HepG2 (cell line): ENCODE measurements around the gene BPIFA1. TPM values are rescaled to one million over a fixed set of nuclear protein-coding genes. Genes with fewer than 3 reads are reported as not detected.

ENCODE experiments used
- BCLAF1 ChIP-seq: fragments of 450-650 bp; IDR thresholded peaks from 2 replicates; pipeline ENCODE4 v1.6.1; 2017; ENCODE audit warnings: mild to moderate bottlenecking
- CTCF ChIP-seq: sonication (generic); formaldehyde crosslinking; IDR thresholded peaks from 2 replicates; pipeline ENCODE4 v1.5.0; 2020; ENCODE audit warnings: mild to moderate bottlenecking, missing genetic modification reagents, moderate library complexity
- FLYWCH1 ChIP-seq: sonication (generic); formaldehyde crosslinking; IDR thresholded peaks from 2 replicates; pipeline ENCODE4 v1.8.1; 2023; ENCODE audit warnings: mild to moderate bottlenecking, missing genetic modification reagents
- MED1 ChIP-seq: sonication (generic); formaldehyde crosslinking; IDR thresholded peaks from 2 replicates; pipeline ENCODE4 v1.4.0; 2020; ENCODE audit warnings: missing genetic modification reagents
- SP1 ChIP-seq, 2 experiments: fragments of 450-650 bp in 1 of 2; sonication (generic) in 1 of 2; formaldehyde crosslinking in 1 of 2; IDR thresholded peaks; 2 replicates each; pipeline versions ENCODE4 v1.4.0 to v1.6.1; 2016 to 2020; ENCODE audit warnings: missing genetic modification reagents in 1 of 2
- TFAP4 ChIP-seq: sonication (generic); IDR thresholded peaks from 2 replicates; pipeline ENCODE4 v1.6.1; 2016; ENCODE audit warnings: low read depth, borderline replicate concordance
- THAP8 ChIP-seq: sonication (generic); formaldehyde crosslinking; IDR thresholded peaks from 2 replicates; pipeline ENCODE4 v1.5.1; 2020; ENCODE audit warnings: missing genetic modification reagents, mild to moderate bottlenecking, borderline replicate concordance
- ZNF264 ChIP-seq: sonication (generic); formaldehyde crosslinking; IDR thresholded peaks from 2 replicates; pipeline ENCODE4 v1.4.0; 2020; ENCODE audit warnings: missing genetic modification reagents
- ZNF30 ChIP-seq: sonication (generic); formaldehyde crosslinking; IDR thresholded peaks from 2 replicates; pipeline ENCODE4 v1.5.0; 2020; ENCODE audit warnings: mild to moderate bottlenecking, missing genetic modification reagents
- ZNF407 ChIP-seq: sonication (generic); formaldehyde crosslinking; IDR thresholded peaks from one replicate; pipeline ENCODE4 v1.5.1; 2020; ENCODE audit warnings: mild to moderate bottlenecking, missing genetic modification reagents; ENCODE audit errors: not compliant biosample characterization
- ZNF512 ChIP-seq: sonication (generic); formaldehyde crosslinking; IDR thresholded peaks from 2 replicates; pipeline ENCODE4 v1.4.0; 2020; ENCODE audit warnings: mild to moderate bottlenecking, missing genetic modification reagents
- ZNF550 ChIP-seq: sonication (generic); formaldehyde crosslinking; IDR thresholded peaks from 2 replicates; pipeline ENCODE4 v1.4.0; 2020; ENCODE audit warnings: mild to moderate bottlenecking, missing genetic modification reagents, borderline replicate concordance
- polyA plus RNA-seq, 8 experiments: library from polyadenylated mRNA; depleted of rRNA in 3 of 8; stranded (reverse) in 7 of 8; unstranded in 1 of 8; fragments of >200 nt; fragmentation: Illumina TruSeq in 4 of 8; extraction: Trizol in 4 of 8; gene quantifications; 2 replicates each; pipeline versions ENCODE4 v1.2.1 to v1.2.3, GENCODE V29; 2011 to 2016; ENCODE audit warnings: low read depth in 4 of 8, missing spikeins in 1 of 8, mixed read lengths in 1 of 8; ENCODE audit not compliant: insufficient read depth in 1 of 8
- total RNA-seq, 5 experiments: library from RNA; depleted of rRNA; stranded (reverse); fragments of >200 nt; fragmentation: Illumina TruSeq; extraction: Trizol; gene quantifications; 2 replicates each; pipeline ENCODE4 v1.2.3, GENCODE V29; 2016; ENCODE audit warnings: low read depth in 1 of 5

Gene BPIFA1
- total and polyA plus RNA-seq, 2 of the 13 experiments (the other 11 are each of a cell fraction or from before 2014, with no cell fraction given) = not detected

- TF ChIP-seq ZNF407 (CRISPR knock-in tag) (no peak), TFAP4 (peak; percentile 27; the same call in 1 of the 2 replicates), ZNF30 (CRISPR knock-in tag) (no peak), CTCF (CRISPR knock-in tag) (no peak), BCLAF1 (no peak), ZNF264 (CRISPR knock-in tag) (no peak), MED1 (CRISPR knock-in tag) (no peak; the same call in 1 of the 2 replicates), FLYWCH1 (no peak), ZNF550 (CRISPR knock-in tag) (no peak), ZNF512 (0 out of 2 replicates have a peak, but pooled peaks have one; percentile 61), SP1 (IDR thresholded peaks at IDR 0.05) (no peak), SP1 (CRISPR knock-in tag; IDR thresholded peaks at IDR 0.05) (no peak), THAP8 (CRISPR knock-in tag) (no peak)
These were observed 45.9 kb downstream of the BPIFA1 start (continued) for GRCh38 chr20:33281550-33282146.
